Smooth muscle cell (in vitro differentiated cells): ENCODE results near the gene KRAS. TPM values are rescaled to one million over a fixed set of nuclear protein-coding genes. Genes with fewer than 3 reads are reported as not detected.

Source experiments
- DNase-seq: peaks from one replicate; lab custom pipeline; 2025; ENCODE audit not compliant: unreplicated experiment; lab: John Stamatoyannopoulos, UW
- H2AFZ ChIP-seq: fragments of 200-600 bp; sonication (generic); 2 replicates; pipeline ENCODE4 v1.6.0; 2016; ENCODE audit warnings: antibody characterized with exemption, low read depth, mild to moderate bottlenecking
- H3F3A ChIP-seq: fragments of 200-600 bp; sonication (generic); 2 replicates; pipeline ENCODE4 v1.6.0; 2017; ENCODE audit warnings: antibody characterized with exemption, low read depth
- H3K27ac ChIP-seq: fragments of 200-600 bp; sonication (generic); 2 replicates; pipeline ENCODE4 v1.5.1; 2016; ENCODE audit warnings: low read depth, mild to moderate bottlenecking
- H3K27me3 ChIP-seq: fragments of 200-600 bp; sonication (generic); 2 replicates; pipeline ENCODE4 v1.6.1; 2016; ENCODE audit warnings: low read depth, mild to moderate bottlenecking
- H3K36me3 ChIP-seq: fragments of 200-600 bp; sonication (generic); 2 replicates; pipeline ENCODE4 v1.5.1; 2016; ENCODE audit warnings: low read depth
- H3K4me1 ChIP-seq: fragments of 200-600 bp; sonication (generic); 2 replicates; pipeline ENCODE4 v1.5.1; 2016; ENCODE audit warnings: low read depth
- H3K4me2 ChIP-seq: fragments of 200-600 bp; sonication (generic); 2 replicates; pipeline ENCODE4 v1.6.0; 2016; ENCODE audit warnings: mild to moderate bottlenecking
- H3K4me3 ChIP-seq: fragments of 200-600 bp; sonication (generic); 2 replicates; pipeline ENCODE4 v1.5.1; 2016; ENCODE audit warnings: mild to moderate bottlenecking
- H3K79me2 ChIP-seq: fragments of 200-600 bp; sonication (generic); 2 replicates; pipeline ENCODE4 v1.6.0; 2016; ENCODE audit warnings: low read depth, mild to moderate bottlenecking
- H3K9ac ChIP-seq: fragments of 200-600 bp; sonication (generic); 2 replicates; pipeline ENCODE4 v1.6.0; 2016; ENCODE audit warnings: low read depth
- H3K9me3 ChIP-seq: fragments of 200-600 bp; sonication (generic); replicated peaks from 2 replicates; pipeline ENCODE4 v1.5.1; 2016; ENCODE audit warnings: low read depth
- H4K20me1 ChIP-seq: fragments of 200-600 bp; sonication (generic); 2 replicates; pipeline ENCODE4 v1.6.0; 2016; ENCODE audit warnings: low read depth
- CTCF ChIP-seq: fragments of 200-600 bp; sonication (generic); IDR thresholded peaks from 2 replicates; pipeline ENCODE4 v1.5.1; 2017; ENCODE audit warnings: borderline replicate concordance, mild to moderate bottlenecking, antibody characterized with exemption; ENCODE audit not compliant: insufficient read depth, poor library complexity, severe bottlenecking
- WGBS: methylation state at CpG from one replicate; pipeline ENCODE4 v1.1.7; 2016; ENCODE audit warnings: low lambda C conversion rate; 5-methylcytosine and 5-hydroxymethylcytosine counted together
- polyA plus RNA-seq: library from polyadenylated mRNA; unstranded; fragments of >200 nt; fragmentation: Nextera tagmentation; extraction: Ambion mirVana; gene quantifications from 2 replicates; pipeline ENCODE4 v1.2.1, GENCODE V29; 2016
- total RNA-seq: library from RNA; depleted of rRNA; stranded (reverse); fragments of >200 nt; gene quantifications from 2 replicates; pipeline ENCODE4 v1.2.3, GENCODE V29; 2014

Gene KRAS
- total and polyA plus RNA-seq, 2 experiments from 2014 or later = 15.5 to 17.1 TPM

DNA sequence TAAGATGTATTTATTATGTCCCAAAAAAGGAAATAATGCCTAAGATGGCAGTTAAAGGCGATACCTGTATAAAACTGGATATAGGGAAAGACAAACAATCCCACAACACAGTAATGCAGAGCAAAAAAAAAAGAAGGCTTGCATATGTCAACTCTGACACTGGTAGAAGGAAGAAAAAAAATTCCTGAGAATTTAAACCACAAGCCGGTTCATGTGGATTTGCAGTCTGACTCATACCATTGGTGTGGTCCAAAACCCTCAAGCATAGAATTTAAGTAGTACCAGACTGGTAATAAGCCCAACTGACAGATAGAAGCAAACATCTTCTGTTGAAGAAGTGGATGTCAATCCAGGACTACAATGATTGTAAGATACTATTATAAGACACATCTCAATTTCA, 62.9 kb downstream of the KRAS start:
- Histone ChIP-seq H3K36me3 (no peaks in the 10 kb centered on the region), H3K27ac (no peak overlapping the region), H3F3A (no peaks in the 10 kb centered on the region), H3K9ac (no peak overlapping the region), H3K4me1 (no peaks in the 10 kb centered on the region), H3K4me2 (peak overlapping the region; percentile 5), H4K20me1 (no peaks in the 10 kb centered on the region), H3K9me3 (no peaks in the 10 kb centered on the region), H2AFZ (no peak overlapping the region), H3K27me3 (no peaks in the 10 kb centered on the region), H3K79me2 (no peaks in the 10 kb centered on the region), H3K4me3 (no peak overlapping the region)
- no peak for DNase-seq
- TF ChIP-seq CTCF = no peak
- 40% methylated on average over 2 of the region's 2 CpGs for WGBS

DNA sequence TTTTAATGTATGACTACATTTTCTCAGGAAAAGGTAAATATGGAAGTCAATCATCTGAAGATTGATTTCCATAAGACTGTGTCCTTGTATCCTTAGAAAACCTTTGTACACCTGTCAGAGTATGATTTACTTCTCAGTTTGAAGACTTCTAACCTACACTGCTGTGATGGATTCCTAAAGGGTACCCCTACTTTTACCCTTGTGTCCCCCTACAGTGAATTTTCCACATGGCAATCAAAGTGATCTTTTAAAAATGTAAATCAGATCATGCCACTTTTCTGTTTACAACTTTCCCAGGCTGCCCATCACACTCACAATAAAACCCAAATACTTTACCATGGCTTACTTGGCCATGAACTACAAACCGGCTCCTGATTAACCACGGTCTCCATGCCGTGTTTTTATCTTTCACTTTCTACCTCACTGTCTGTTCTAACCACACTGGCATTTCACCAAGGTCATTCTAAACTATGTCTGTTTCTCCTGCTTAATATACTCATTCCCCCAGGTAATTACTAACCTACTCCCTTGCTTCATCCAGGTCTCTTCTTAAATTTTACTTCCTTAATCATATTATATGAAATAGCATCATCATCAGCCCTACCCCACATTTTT, 63.8 kb downstream of the KRAS start:
- Histone ChIP-seq H3K9me3 (no peaks in the 10 kb centered on the region), H3K27me3 (no peaks in the 10 kb centered on the region), H2AFZ (no peak overlapping the region), H3K4me2 (no peak overlapping the region), H3F3A (no peaks in the 10 kb centered on the region), H4K20me1 (no peaks in the 10 kb centered on the region), H3K4me3 (no peak overlapping the region), H3K79me2 (no peaks in the 10 kb centered on the region), H3K36me3 (no peaks in the 10 kb centered on the region), H3K4me1 (no peaks in the 10 kb centered on the region), H3K27ac (no peak overlapping the region), H3K9ac (no peak overlapping the region)
- no peak for DNase-seq
- WGBS = 47% methylated on average over 3 of the region's 3 CpGs
- TF ChIP-seq CTCF = no peak

GRCh38 chr12:25186038-25186787, 64.5 kb downstream of the KRAS start:
- no peak overlapping the region for H3K9ac ChIP-seq
- no peaks in the 10 kb centered on the region for H3K36me3 ChIP-seq
- no peaks in the 10 kb centered on the region for H3K9me3 ChIP-seq
- no peaks in the 10 kb centered on the region for H4K20me1 ChIP-seq
- H2AFZ ChIP-seq = no peak overlapping the region
- no peak for DNase-seq
- no peak overlapping the region for H3K27ac ChIP-seq
- 94% methylated on average over 4 of the region's 4 CpGs for WGBS
- no peaks in the 10 kb centered on the region for H3K4me1 ChIP-seq
- no peaks in the 10 kb centered on the region for H3K27me3 ChIP-seq
- H3K79me2 ChIP-seq = no peaks in the 10 kb centered on the region
- TF ChIP-seq CTCF = no peak
- H3K4me2 ChIP-seq = no peak overlapping the region
- H3K4me3 ChIP-seq = no peak overlapping the region
- H3F3A ChIP-seq = no peaks in the 10 kb centered on the region

GRCh38 chr12:25184132-25184531, 66.6 kb downstream of the KRAS start:
- Histone ChIP-seq H3K4me2 (no peak overlapping the region), H3K79me2 (no peaks in the 10 kb centered on the region), H3K27ac (no peak overlapping the region), H3K4me1 (no peaks in the 10 kb centered on the region), H3F3A (no peaks in the 10 kb centered on the region), H3K4me3 (no peak overlapping the region), H3K9ac (no peak overlapping the region), H3K9me3 (no peaks in the 10 kb centered on the region), H3K27me3 (no peaks in the 10 kb centered on the region), H4K20me1 (no peaks in the 10 kb centered on the region), H3K36me3 (no peaks in the 10 kb centered on the region), H2AFZ (no peak overlapping the region)
- TF ChIP-seq CTCF = no peak
- 81% methylated on average over 2 of the region's 2 CpGs for WGBS
- no peak for DNase-seq
